ENCODE results near the gene SPATA3.
A peak's percentile ranks its signal among the peaks of the same experiment; 100 is the strongest.
"Not testable (repeated sequence)": the region's sequence is repeated elsewhere in the genome, so short reads cannot be mapped to it uniquely, and the experiment has no call there.

Gene SPATA3

DNA sequence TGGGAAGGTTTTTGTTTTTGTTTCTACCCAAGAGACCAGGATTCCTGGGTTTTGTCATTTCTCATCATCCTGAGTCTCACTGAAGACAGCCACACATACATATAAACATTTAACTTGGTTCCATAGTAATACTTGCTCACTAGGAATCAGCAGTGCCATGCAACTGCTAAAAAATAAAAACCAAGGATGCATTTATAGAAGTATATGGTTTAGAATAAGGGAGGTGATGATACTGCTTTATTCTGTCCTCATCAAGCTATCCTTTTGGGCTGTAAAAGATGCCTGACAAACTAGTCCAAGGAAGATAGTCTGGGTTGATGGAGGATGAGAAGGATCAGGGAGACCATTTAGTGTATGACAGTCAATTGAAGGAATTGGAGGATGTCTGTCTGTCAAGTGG is 740 bp downstream of the SPATA3 start:
- DNase-seq (ENCODE audit: low read depth, low spot score), result no peak

DNA sequence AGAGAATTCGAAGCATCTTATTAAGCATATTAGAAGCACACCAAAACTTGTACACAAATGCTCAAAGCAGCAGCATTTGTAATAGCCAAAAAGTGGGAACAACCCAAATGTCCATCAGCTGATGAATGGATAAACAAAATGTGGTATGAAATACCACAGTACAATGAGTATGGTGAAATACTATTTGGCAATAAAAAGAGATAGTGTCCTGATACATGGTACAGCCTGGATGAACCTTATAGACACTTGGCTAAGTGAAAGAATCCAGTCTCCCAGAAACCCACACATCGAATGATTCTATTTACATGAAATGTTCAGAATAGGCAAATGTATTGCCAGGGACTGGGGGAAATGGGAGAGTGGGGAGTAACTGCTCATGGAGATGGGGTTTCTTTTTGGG is 3.0 kb downstream of the SPATA3 start:
- DNase-seq (ENCODE audit: low read depth, low spot score), result no peak

DNA sequence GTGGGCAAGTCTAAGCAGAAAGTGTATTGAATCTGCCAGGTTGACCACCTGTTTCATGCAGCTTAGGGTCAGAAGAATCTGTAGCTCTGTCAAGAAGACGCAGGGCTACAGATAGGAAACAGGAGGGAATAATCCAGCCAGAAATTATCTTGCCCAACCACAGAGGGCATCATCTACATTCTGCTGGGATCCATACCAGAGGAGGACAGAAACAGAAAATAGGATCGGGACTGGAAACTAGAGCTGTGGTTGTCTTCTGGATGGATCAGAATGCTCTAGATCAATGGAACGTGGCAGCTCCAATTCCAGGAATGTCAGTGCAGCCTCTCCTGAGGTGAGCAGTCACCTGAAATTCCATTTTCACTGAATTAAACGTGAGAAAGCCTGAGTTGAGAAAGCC is 3.6 kb downstream of the SPATA3 start:
- no peak for DNase-seq (ENCODE audit: low read depth, low spot score)

DNA sequence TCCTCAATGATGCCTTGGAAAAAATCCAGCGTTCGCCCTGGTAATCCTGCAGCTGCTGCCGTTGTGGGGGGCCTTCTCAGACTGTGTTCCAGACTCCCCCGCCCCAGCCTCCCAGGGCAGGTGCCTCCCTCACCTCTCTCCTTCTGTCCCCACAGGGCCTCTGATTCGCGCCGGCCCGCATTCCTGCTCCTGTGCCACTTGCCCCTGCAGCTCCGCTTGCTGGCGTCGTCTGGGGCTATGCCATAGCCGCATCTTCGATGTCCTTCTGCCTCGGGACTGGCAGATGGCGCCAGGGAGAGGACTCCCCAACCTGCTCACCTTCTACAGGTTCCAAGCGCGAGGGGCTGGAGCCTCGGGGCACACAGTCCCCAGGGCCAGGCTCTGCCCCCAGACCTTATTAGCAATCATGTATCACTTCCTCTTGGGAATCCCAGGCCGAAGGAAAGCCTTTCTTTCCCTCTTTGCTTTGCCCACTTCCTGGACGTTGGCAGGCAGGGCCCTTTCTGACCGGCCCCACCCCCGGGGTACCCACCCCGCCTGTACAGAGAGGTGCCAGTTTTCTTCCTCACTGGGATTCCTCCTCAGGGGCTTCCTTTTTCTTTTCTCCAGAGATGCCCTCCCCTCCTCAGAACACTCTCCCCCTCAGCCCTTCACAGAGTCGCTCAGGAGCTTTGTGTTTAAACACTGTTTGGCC is 4.4 kb downstream of the SPATA3 start:
- DNase-seq (ENCODE audit: low read depth, low spot score), result no peak

DNA sequence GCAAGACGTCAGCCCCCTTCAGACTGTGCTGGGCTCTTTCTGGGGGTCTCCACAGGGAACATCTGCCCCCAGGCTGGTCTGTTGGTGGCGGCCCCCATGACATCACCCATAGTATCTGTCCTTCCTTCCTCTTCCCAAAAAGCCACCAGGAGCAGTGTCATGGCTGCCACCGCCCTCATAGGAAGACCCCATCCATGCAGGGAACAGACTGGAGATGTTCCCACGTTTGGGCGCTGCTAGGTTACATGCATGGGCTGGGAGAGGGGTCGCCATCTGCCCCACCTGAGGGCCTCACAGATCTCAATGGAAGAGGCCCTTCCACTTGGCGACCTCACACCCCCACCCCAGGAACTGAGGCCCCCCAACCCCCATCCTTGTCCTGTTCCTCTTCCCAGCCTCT is 5.1 kb downstream of the SPATA3 start:
- DNase-seq (ENCODE audit: low read depth, low spot score), result no peak

DNA sequence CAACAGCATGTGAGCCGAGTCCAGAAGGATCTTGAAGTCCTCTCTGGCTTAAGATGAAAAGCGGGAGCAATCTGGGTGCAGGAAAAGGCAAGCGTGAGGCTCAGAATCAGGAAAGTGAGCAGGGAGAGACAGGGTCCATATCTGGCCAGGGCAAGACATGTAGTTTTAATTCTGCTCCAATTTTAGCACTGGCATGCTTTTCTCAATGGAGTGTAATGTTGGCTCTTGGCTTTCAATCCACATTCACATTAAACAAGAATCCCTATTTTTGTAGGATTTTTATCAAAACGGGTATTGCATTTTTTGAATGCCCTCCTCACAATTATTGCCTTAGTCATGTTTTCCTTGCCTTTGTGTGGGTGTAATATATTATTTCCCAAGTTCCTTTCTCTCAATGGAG is 6.0 kb downstream of the SPATA3 start:
- no peak for DNase-seq (ENCODE audit: low read depth, low spot score)

DNA sequence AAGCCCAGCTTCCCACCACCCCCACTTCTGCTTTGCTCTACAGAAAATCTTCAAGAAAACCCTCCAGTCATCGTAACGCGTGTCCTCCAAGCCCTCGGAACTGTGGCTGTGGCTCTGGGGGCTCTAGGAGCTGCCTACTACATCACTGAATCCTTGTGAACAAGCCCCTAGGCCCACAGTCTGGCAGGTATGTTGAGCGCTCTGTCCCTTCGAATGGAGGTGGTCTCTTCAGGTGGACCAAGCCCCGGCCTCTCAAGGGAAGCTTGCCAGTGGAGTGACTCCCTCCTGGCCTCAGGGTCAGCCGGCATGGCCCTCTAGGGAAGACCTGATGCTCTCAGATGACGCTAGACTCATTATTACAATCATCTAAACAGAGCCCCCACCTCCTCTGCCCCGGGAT is 6.7 kb downstream of the SPATA3 start:
- no peak for DNase-seq (ENCODE audit: low read depth, low spot score)

DNA sequence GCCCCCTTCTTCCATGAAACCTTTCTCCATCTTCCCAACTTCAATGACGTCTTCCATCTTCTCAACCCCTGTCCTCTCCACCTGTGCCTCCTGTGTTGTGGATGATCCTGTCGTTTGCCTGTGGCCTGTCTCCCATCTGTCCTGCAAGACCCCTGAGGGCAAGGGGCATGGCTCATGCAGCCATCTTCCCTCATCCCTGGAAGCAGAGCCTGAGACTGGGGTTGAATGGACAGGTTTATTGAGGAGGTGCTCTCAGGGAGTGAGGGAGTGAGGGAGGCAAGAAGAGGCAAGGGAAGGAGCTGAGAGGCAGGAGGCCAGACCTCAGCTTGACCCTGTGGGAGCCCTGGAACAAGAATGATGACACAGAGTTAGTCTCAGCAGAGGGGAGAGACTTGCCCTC is 7.3 kb downstream of the SPATA3 start:
- no peak for DNase-seq (ENCODE audit: low read depth, low spot score)

DNA sequence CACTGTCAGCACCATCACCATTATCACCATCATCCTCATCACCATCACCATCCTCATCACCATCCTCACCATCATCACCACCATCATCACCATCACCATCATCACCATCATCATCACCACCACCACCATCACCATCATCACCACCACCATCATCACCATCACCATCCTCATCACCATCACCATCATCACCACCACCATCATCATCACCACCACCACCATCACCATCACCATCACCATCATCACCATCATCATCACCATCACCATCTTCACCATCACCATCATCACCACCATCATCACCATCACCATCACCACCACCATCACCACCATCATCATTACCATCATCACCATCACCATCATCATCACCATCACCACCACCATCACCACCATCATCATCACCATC is 9.0 kb downstream of the SPATA3 start:
- DNase-seq (ENCODE audit: low read depth, low spot score), result not testable (repeated sequence)

DNA sequence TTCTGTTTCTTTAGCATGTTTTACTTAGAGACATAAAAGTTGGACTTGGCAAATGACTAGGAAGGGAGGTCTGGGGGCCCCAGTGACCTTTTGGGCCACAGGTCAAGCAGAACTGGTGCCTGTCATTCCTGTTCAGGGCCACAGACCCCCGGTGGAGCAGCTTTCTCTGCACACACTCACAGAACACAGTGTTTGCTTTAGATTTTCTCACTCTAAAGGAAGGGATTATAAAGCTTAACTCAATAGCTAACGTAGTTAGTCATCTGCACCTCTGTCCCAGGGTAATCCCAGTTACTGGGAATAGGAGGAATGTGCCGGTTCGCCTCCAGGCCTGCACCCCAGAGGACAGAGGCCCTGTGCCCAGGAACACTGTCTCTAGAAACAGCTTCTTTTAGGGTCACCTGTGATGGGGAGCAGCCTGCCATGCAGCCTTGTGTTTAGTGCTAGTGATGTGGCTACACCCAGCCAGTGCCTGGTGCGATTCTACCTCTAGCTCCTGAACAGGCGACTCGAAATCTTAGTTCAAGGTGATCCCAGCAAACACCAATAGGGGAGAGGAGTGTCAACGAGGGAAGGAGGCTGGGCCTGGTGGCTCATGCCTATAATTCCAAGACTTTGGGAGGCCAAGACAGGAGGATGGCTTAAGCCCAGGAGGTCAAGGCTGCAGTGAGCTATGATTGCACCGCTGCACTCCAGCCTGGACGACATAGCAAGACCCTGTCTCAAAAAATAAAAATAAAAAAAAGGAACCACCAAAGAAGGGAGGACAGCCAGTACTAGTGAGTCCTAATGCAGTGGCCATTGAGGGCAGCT is 11.6 kb downstream of the SPATA3 start:
- peak; percentile 20 for DNase-seq (ENCODE audit: low read depth, low spot score)

DNA sequence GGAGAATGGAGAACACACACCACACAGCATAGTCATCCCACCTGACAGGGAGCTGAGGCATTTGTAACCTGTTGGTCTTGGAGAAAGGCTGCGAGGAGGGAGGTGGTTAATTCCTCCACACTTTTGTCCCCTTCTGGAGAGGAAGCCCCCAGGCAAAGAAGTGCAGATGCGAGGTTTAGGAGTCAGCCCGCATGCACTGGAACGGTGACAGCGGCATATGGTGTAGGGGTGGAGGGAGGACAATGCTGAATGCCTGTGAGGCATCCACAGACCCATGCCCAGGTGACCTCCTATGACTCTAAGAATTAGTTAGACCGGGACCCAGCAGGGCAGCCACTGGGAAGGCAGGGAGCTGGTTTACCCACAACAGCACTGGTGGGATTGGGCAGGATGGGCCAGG is 12.2 kb downstream of the SPATA3 start:
- DNase-seq (ENCODE audit: low read depth, low spot score), result no peak

DNA sequence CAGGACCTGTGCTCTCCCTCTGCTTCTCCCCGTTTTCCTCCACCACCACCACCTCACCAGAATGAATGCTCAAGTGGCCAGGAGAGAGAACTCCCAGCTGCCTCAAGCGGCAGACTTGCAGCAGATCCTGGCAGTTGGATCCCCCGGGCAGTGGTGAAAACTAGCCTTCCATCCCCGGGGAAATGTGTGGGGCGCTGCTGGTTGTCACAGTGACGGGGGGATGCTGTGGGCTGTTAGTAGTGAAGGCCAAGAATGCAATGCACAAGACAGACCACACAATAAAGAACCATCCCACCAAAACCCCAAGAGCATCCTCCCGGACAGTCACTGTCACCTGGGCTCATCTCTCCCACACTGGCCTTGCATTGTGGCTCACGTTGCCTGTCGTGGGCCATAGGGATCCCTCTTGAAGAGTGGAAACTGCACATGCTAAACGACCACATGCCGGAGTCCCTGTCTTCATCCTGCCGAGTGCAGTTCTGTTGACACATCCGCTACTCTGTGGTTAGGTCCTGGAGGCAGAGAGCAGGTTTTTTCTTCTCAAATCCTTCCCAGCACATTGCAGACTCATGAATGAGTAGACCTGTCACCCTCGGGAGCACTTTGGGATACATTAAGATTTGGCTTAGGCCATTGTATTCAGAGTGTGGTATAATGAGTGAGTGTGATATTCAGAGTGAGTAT is 13.5 kb downstream of the SPATA3 start:
- peak; percentile 22 for DNase-seq (ENCODE audit: low read depth, low spot score)

DNA sequence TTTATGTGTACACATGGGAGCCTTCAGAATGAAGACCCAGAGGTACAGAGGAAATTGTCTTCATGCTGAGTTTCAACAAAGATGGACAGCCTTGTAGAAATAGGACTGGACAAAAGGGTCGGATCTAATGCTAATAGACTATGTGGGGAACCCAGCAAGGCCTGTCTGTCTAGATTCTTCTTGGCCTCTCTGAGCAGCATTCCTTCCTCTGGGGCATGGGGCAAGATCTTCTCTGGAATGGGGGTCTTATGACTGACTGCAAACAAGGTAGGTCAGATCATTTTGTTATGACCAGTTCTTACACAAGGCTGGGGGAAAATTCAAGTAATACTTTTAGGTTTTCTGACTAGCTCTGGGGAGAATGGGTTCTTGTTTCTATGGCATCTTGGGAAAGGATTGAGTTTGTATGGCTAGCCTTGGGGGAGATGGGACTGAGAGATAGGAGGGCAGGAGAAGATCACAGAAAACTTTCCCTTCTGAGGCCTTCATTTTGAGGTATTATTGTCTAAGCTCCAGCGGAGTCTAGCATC is 14.3 kb downstream of the SPATA3 start:
- DNase-seq (ENCODE audit: low read depth, low spot score), result no peak

DNA sequence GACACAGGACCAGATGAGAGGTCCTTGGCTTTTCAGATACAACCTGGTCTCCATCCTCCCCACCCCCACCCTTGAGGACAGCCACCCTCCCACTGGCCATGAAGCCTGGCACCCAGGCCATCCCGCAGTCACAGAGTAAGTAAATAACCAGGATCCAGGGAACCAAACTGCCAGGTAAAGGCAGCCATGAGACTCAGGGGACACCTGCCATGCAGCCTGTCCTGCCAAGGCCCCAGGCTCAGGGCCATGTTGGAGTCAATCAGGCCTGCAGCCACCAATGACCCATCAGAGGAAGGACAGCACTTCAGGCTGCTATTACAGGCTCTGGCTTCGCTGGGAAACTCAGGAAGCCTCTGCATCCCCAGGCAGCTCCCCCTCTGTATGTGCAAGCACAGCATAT is 15.6 kb downstream of the SPATA3 start:
- no peak for DNase-seq (ENCODE audit: low read depth, low spot score)

DNA sequence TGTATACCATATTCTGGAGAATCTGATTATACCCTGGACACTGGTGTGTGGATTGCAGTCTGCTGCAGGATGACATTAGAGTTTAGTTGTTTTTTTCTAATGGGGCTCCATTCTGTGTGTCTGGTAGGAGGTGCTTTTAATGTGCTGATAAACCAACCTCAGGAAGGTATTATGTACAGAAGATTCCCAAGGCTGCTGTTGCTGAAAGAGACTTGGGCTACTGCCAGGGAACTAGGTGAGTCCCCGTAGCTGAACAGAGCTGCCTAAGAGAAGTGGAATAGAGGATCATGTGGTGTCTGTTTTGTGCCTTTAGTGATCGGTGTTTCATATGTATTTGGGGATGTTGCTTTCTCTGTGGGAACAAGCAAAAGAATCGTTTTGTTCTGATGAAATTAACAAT is 16.5 kb downstream of the SPATA3 start:
- no peak for DNase-seq (ENCODE audit: low read depth, low spot score)

DNA sequence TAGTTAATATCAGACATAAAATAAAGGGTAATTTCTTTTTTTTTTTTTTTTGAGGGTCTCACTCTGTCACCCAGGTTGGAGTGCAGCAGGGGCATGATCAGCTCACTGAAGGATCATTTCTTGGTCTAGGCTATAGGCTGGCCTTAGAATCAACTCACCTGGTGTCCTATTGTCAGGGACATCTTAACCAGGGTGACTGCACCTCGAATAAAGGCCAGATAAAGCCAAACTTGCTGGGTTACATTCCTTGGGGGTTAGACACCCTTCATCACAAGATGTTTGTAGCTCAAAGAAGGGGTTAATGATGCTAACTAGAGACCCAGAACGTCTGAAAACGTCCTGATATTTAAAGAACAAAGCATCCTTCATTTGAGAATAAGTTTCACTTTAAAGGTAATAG is 17.9 kb downstream of the SPATA3 start:
- DNase-seq (ENCODE audit: low read depth, low spot score), result no peak

DNA sequence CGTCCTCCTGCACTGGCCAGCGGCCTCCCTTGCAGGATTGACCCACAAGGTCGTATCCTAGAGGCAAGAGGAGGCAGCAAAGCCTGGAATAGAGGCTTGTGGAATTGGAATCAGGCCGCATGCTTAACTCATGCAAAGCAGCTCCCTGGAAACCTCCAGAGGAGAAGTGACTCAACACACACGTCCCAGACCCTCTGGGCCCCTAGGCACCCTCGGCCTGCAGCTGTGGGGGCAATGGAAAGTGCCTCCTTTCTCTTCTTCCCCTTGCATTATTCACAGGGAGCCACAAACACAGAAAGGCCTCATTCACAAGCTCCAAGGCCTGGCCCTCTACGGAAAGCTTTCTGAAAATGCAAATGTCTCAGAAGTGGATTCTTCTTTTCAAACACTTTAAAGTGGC is 19.6 kb downstream of the SPATA3 start:
- DNase-seq (ENCODE audit: low read depth, low spot score), result peak; percentile 36

DNA sequence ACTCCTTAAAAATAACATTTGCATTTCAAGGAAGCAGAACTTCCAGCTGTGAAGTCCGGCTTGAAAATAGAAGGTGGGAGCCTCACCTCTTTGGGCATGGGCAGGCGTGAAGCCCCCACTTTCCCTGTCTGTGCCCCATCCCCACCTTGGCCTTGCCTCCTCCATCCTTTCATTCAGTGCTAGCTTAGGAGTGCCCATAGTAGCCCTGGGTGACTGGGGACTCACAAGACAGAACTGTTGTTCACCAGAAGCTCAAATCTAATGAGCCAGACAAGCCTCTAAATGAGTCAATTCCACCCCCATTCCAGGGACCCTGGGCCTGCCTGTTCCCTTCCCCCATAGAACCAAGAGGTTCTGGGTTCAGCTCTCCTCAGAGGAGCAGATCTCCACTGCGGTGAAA is 20.0 kb downstream of the SPATA3 start:
- DNase-seq (ENCODE audit: low read depth, low spot score), result no peak

DNA sequence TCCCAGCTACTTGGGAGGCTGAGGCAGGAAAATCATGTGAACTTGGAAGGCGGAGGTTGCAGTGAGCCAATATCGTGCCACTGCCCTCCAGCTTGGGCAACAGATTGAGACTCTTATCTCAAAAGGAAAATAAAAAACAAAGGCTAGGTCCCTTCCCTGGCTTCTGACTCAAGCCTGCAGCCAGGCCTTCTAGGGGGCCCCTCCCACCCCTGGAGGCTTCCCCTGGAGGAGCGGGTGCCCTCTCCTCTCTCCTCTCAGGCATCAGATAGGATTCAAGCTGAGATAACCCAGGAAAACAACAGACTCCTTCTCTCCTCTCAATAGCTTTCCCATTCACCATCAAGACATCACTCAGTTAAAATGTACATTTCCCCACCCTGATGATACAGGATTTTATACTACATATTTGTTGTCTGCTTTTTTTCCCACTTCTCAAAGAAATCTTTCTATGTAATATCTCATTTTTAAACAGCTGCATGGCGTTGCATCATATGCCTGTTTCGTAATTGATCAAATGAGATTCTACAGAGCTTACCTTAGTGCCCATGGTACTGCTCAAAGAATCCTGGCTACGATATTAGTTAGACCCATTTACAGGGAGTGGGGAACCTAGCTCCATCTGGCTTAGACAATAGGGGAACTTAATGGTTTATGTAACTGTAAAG is 20.8 kb downstream of the SPATA3 start:
- DNase-seq (ENCODE audit: low read depth, low spot score), result no peak

DNA sequence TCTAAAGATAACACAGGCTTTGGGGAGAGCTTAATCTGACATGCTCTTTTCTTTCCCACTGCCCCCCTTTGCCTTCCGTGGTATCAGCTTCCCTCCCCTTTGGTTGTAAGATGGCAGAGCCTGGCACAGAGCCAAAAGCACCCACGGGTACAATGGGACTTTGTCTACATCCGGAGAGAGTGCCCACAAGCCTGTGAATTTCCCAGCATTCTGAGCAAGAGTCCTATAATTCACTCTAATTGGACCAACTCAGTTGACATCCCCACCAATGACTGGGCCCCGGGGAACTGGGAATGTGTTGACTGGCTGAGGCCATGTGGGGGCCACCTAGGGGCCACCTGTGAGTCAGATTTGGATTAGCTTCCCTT is 21.3 kb downstream of the SPATA3 start:
- DNase-seq (ENCODE audit: low read depth, low spot score), result peak; percentile 22

DNA sequence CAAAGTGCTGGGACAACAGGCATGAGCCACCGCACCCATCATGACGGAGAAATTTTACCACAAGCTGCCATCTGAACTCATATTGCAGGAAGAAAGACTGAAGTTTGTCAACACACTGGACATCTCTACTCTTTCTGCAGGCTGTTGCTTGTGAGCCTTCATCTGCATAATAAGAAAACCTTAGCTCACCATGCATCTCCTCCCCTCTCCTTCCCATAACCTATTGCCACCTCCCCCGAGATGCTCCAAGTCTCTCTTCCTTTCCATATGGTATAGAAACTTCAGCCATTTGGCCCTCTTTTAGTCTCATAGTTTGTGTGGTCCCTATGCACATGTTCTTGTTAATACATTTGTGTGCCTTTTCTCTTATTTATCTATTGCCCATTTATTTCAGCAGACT is 22.3 kb downstream of the SPATA3 start:
- no peak for DNase-seq (ENCODE audit: low read depth, low spot score)

DNA sequence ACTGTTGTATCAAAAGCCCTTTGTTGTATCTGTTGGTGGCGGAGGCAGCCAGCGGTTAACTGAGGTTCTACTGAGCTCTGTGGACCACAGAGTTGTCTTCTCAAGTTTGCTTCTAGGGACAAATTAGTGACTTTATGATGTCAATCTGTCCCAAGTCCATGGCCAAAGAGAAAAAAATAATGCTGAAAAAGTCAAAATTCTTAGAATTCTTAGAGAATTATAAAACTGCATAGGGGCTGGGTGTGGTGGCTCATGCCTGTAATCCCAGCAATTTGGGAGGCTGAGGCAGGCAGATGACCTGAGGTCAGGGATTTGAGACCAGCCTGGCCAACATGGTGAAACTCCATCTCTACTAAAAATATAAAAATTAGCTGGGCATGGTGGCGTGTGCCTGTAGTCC is 29.1 kb downstream of the SPATA3 start:
- not testable (repeated sequence) for DNase-seq (ENCODE audit: low read depth, low spot score)

Measured in astrocyte of the hippocampus (primary cell).